ENCODE results near the gene LSMEM2. TPM values are rescaled to one million over a fixed set of nuclear protein-coding genes. Genes with fewer than 3 reads are reported as not detected.

The LSMEM2 gene
- total RNA-seq, 1 experiment from 2014 or later = 0.57 TPM

DNA sequence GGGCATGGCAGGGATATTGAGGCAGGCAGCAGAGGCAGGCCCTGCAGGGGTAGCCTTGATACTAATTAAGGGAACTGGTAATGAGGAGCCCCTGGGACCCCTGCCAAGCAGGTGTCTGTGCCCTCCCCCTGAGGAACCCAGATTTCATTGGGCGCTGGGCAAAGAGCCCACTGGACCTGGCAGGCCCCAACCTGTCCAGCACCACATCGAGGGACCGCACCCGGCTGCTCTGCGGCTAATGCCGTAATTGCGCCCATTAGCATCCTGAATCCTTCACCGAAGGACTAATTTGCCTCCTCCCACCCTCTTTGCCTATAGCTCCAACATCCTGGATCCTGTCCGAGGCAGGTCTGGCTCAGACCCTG is 23.7 kb upstream of the LSMEM2 start (continued):
- TF ChIP-seq, protein P1, sequence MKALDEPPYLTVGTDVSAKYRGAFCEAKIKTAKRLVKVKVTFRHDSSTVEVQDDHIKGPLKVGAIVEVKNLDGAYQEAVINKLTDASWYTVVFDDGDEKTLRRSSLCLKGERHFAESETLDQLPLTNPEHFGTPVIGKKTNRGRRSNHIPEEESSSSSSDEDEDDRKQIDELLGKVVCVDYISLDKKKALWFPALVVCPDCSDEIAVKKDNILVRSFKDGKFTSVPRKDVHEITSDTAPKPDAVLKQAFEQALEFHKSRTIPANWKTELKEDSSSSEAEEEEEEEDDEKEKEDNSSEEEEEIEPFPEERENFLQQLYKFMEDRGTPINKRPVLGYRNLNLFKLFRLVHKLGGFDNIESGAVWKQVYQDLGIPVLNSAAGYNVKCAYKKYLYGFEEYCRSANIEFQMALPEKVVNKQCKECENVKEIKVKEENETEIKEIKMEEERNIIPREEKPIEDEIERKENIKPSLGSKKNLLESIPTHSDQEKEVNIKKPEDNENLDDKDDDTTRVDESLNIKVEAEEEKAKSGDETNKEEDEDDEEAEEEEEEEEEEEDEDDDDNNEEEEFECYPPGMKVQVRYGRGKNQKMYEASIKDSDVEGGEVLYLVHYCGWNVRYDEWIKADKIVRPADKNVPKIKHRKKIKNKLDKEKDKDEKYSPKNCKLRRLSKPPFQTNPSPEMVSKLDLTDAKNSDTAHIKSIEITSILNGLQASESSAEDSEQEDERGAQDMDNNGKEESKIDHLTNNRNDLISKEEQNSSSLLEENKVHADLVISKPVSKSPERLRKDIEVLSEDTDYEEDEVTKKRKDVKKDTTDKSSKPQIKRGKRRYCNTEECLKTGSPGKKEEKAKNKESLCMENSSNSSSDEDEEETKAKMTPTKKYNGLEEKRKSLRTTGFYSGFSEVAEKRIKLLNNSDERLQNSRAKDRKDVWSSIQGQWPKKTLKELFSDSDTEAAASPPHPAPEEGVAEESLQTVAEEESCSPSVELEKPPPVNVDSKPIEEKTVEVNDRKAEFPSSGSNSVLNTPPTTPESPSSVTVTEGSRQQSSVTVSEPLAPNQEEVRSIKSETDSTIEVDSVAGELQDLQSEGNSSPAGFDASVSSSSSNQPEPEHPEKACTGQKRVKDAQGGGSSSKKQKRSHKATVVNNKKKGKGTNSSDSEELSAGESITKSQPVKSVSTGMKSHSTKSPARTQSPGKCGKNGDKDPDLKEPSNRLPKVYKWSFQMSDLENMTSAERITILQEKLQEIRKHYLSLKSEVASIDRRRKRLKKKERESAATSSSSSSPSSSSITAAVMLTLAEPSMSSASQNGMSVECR (CRISPR knock-in tag; IDR thresholded peaks at IDR 0.05; ENCODE audit: borderline replicate concordance) = no peak
- no peak for TF ChIP-seq FOXJ3 (CRISPR knock-in tag; IDR thresholded peaks at IDR 0.05; ENCODE audit: borderline replicate concordance)
- TF ChIP-seq, protein P2, sequence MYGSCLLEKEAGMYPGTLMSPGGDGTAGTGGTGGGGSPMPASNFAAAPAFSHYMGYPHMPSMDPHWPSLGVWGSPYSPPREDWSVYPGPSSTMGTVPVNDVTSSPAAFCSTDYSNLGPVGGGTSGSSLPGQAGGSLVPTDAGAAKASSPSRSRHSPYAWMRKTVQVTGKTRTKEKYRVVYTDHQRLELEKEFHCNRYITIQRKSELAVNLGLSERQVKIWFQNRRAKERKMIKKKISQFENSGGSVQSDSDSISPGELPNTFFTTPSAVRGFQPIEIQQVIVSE (CRISPR knock-in tag; IDR thresholded peaks at IDR 0.05; ENCODE audit: borderline replicate concordance) = no peak
- no peak for TF ChIP-seq EMX1 (CRISPR knock-in tag; IDR thresholded peaks at IDR 0.05)

DNA sequence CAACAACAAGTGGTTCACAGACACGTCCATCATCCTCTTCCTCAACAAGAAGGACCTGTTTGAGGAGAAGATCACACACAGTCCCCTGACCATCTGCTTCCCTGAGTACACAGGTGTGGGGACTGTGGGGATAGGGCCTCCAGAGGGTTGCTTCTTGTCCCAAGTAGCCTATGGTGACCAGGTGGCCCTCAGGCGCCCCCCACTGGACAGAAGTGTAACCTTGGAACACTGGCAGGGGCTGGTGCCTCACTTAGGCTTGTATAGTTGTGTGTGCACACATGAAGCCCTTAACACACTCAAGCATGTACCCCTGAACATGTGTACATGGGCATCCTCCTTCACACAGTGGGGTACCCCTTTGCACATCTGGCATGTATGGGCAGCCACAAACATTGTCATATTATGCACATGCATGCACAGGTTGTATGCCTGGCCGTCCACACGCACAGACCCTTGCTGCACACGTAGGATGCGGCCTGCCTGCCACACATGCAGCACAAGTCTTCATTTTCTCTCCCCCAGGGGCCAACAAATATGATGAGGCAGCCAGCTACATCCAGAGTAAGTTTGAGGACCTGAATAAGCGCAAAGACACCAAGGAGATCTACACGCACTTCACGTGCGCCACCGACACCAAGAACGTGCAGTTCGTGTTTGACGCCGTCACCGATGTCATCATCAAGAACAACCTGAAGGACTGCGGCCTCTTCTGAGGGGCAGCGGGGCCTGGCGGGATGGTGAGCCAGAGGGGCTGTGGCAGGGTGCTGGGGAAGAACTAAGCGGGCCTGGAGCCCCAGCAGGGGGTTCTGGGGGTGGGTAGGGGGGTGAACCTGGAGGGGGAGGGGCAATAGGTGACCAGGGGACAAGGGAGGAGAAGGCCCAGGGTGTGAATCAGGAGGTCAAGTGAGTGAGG is 21.7 kb upstream of the LSMEM2 start:
- POLR2A ChIA-PET = no interaction called here
- CTCF ChIA-PET = interaction anchor here (0.6 to 7.6 kb wide), 14 partner anchors 8 to 80 kb away, joined by 3 to 151 read pairs (median 9); partner anchors contain the start of gene GNAI2
- TF ChIP-seq, protein P3, sequence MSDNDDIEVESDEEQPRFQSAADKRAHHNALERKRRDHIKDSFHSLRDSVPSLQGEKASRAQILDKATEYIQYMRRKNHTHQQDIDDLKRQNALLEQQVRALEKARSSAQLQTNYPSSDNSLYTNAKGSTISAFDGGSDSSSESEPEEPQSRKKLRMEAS (CRISPR knock-in tag; IDR thresholded peaks at IDR 0.05) = 0 out of 2 replicates have a peak, but pooled peaks have one; percentile 29
- TF ChIP-seq, protein P4, sequence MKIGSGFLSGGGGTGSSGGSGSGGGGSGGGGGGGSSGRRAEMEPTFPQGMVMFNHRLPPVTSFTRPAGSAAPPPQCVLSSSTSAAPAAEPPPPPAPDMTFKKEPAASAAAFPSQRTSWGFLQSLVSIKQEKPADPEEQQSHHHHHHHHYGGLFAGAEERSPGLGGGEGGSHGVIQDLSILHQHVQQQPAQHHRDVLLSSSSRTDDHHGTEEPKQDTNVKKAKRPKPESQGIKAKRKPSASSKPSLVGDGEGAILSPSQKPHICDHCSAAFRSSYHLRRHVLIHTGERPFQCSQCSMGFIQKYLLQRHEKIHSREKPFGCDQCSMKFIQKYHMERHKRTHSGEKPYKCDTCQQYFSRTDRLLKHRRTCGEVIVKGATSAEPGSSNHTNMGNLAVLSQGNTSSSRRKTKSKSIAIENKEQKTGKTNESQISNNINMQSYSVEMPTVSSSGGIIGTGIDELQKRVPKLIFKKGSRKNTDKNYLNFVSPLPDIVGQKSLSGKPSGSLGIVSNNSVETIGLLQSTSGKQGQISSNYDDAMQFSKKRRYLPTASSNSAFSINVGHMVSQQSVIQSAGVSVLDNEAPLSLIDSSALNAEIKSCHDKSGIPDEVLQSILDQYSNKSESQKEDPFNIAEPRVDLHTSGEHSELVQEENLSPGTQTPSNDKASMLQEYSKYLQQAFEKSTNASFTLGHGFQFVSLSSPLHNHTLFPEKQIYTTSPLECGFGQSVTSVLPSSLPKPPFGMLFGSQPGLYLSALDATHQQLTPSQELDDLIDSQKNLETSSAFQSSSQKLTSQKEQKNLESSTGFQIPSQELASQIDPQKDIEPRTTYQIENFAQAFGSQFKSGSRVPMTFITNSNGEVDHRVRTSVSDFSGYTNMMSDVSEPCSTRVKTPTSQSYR (CRISPR knock-in tag; IDR thresholded peaks at IDR 0.05) = no peak
- TF ChIP-seq, protein P5, sequence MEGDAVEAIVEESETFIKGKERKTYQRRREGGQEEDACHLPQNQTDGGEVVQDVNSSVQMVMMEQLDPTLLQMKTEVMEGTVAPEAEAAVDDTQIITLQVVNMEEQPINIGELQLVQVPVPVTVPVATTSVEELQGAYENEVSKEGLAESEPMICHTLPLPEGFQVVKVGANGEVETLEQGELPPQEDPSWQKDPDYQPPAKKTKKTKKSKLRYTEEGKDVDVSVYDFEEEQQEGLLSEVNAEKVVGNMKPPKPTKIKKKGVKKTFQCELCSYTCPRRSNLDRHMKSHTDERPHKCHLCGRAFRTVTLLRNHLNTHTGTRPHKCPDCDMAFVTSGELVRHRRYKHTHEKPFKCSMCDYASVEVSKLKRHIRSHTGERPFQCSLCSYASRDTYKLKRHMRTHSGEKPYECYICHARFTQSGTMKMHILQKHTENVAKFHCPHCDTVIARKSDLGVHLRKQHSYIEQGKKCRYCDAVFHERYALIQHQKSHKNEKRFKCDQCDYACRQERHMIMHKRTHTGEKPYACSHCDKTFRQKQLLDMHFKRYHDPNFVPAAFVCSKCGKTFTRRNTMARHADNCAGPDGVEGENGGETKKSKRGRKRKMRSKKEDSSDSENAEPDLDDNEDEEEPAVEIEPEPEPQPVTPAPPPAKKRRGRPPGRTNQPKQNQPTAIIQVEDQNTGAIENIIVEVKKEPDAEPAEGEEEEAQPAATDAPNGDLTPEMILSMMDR (IDR thresholded peaks at IDR 0.05) = peak; percentile 56
- TF ChIP-seq CREB1 (CRISPR knock-in tag; IDR thresholded peaks at IDR 0.05) = peak; percentile 45; the same call in 1 of the 2 replicates
- H3K4me1 Mint-ChIP-seq = peaks cover 27% of the 10 kb centered on the region
- H3K4me3 Mint-ChIP-seq = no peak overlapping the region
- no peaks in the 10 kb centered on the region for H3K27me3 Mint-ChIP-seq (ENCODE audit: low read depth)
- peaks cover 22% of the 10 kb centered on the region for H3K36me3 Mint-ChIP-seq
- peak; percentile 22; the same call in 1 of the 2 replicates for ATAC-seq
- H3K9me3 Mint-ChIP-seq = no peaks in the 10 kb centered on the region
- 0 out of 2 replicates have a peak overlapping the region, but pooled peaks have one; percentile 47 for H3K27ac Mint-ChIP-seq
- DNase-seq (ENCODE audit: low spot score) = peak; percentile 82

DNA sequence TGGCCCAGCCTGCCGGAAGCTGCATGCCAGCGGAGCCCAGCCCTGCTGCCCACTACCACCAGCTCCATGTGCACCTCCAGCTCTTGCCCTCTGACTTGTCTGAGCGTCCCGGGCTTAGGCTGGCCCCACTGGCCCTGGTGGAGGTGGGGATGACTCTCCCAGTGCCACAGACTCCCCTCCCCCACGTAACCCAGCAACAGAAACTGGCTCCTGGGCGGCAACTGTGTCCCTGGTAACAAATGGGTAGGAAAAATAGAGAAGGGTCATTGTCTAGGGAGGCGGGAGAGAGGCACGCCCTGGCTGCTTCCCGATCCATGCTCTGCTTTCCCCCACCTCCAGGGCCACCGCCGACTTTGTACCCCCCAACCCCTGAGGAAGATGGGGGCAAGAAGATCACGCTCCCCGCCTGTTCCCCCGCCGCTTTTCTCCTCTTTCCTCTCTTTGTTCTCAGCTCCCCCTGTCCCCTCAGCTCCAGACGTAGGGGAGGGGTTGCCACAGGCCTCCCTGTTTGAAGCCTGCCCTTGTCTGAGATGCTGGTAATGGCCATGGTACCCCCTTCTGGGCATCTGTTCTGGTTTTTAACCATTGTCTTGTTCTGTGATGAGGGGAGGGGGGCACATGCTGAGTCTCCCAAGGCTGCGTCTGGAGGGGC is 20.7 kb upstream of the LSMEM2 start:
- Mint-ChIP-seq H3K9me3 (no peaks in the 10 kb centered on the region), H3K4me1 (peaks cover 27% of the 10 kb centered on the region), H3K27ac (no peak overlapping the region), H3K27me3 (ENCODE audit: low read depth) (no peaks in the 10 kb centered on the region), H3K36me3 (peaks cover 22% of the 10 kb centered on the region), H3K4me3 (no peak overlapping the region)
- ChIA-PET POLR2A (interaction anchor here (0.7 kb wide), 1 partner anchor 1717 kb away, joined by 3 read pairs; the partner anchor contains the start of gene ABHD14A), CTCF (interaction anchor here (0.6 to 7.6 kb wide), 10 partner anchors 9 to 153 kb away, joined by 3 to 151 read pairs (median 33); partner anchors contain the start of gene SEMA3B)
- ATAC-seq = no peak
- no peak for DNase-seq (ENCODE audit: low spot score)
- TF ChIP-seq, protein P6, sequence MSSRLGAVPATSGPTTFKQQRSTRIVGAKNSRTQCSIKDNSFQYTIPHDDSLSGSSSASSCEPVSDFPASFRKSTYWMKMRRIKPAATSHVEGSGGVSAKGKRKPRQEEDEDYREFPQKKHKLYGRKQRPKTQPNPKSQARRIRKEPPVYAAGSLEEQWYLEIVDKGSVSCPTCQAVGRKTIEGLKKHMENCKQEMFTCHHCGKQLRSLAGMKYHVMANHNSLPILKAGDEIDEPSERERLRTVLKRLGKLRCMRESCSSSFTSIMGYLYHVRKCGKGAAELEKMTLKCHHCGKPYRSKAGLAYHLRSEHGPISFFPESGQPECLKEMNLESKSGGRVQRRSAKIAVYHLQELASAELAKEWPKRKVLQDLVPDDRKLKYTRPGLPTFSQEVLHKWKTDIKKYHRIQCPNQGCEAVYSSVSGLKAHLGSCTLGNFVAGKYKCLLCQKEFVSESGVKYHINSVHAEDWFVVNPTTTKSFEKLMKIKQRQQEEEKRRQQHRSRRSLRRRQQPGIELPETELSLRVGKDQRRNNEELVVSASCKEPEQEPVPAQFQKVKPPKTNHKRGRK (CRISPR knock-in tag; IDR thresholded peaks at IDR 0.05; ENCODE audit: borderline replicate concordance) = no peak
- TF ChIP-seq ZNF671 (CRISPR knock-in tag; IDR thresholded peaks at IDR 0.05) (no peak), FOXP1 (CRISPR knock-in tag; IDR thresholded peaks at IDR 0.05; ENCODE audit: borderline replicate concordance) (no peak)
- TF ChIP-seq, protein P7, sequence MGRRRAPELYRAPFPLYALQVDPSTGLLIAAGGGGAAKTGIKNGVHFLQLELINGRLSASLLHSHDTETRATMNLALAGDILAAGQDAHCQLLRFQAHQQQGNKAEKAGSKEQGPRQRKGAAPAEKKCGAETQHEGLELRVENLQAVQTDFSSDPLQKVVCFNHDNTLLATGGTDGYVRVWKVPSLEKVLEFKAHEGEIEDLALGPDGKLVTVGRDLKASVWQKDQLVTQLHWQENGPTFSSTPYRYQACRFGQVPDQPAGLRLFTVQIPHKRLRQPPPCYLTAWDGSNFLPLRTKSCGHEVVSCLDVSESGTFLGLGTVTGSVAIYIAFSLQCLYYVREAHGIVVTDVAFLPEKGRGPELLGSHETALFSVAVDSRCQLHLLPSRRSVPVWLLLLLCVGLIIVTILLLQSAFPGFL (CRISPR knock-in tag; IDR thresholded peaks at IDR 0.05; ENCODE audit: borderline replicate concordance) = no peak
- TF ChIP-seq, protein P2 (CRISPR knock-in tag; IDR thresholded peaks at IDR 0.05; ENCODE audit: borderline replicate concordance) = no peak

Data from WTC11 (cell line).